Measurements from ENCODE around the gene DUSP3.

GRCh38 chr17:43755389-43755875 lies 23.3 kb downstream of the DUSP3 start:
- TF ChIP-seq, protein P1, sequence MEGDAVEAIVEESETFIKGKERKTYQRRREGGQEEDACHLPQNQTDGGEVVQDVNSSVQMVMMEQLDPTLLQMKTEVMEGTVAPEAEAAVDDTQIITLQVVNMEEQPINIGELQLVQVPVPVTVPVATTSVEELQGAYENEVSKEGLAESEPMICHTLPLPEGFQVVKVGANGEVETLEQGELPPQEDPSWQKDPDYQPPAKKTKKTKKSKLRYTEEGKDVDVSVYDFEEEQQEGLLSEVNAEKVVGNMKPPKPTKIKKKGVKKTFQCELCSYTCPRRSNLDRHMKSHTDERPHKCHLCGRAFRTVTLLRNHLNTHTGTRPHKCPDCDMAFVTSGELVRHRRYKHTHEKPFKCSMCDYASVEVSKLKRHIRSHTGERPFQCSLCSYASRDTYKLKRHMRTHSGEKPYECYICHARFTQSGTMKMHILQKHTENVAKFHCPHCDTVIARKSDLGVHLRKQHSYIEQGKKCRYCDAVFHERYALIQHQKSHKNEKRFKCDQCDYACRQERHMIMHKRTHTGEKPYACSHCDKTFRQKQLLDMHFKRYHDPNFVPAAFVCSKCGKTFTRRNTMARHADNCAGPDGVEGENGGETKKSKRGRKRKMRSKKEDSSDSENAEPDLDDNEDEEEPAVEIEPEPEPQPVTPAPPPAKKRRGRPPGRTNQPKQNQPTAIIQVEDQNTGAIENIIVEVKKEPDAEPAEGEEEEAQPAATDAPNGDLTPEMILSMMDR (IDR thresholded peaks at IDR 0.05; ENCODE audit: low read depth, low read length), result no peak
- TF ChIP-seq POLR2A (IDR thresholded peaks at IDR 0.05; ENCODE audit: extremely low read depth, insufficient read length) (no peak), MYC (IDR thresholded peaks at IDR 0.05; ENCODE audit: low read depth, low read length) (no peak)
- TF ChIP-seq, protein P2, sequence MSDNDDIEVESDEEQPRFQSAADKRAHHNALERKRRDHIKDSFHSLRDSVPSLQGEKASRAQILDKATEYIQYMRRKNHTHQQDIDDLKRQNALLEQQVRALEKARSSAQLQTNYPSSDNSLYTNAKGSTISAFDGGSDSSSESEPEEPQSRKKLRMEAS (IDR thresholded peaks at IDR 0.05; ENCODE audit: low read depth, low read length), result no peak
